Testis (tissue), 3 donors: ENCODE results near the gene PLEKHD1. TPM values are rescaled to one million over a fixed set of nuclear protein-coding genes. Genes with fewer than 3 reads are reported as not detected.
A peak's percentile ranks its signal among the peaks of the same experiment; 100 is the strongest.

Experiments
- DNase-seq: peaks from one replicate; pipeline ENCODE4 v3.0.0-alpha.2; 2019
- H3K27ac ChIP-seq, 2 donors: fragments of 200-600 bp; sonication (generic); one replicate each; pipeline ENCODE4 v1.5.1; 2019
- H3K27me3 ChIP-seq: fragments of 200-600 bp; sonication (generic); one replicate; pipeline ENCODE4 v1.5.1; 2019
- H3K36me3 ChIP-seq: fragments of 200-600 bp; sonication (generic); one replicate; pipeline ENCODE4 v1.5.1; 2017; ENCODE audit warnings: low read depth; ENCODE audit errors: missing control alignments
- H3K4me1 ChIP-seq: fragments of 200-600 bp; sonication (generic); one replicate; pipeline ENCODE4 v1.5.1; 2019
- H3K4me3 ChIP-seq, 2 donors: fragments of 200-600 bp; sonication (generic); one replicate each; pipeline ENCODE4 v1.5.1; 2017 to 2019
- H3K9me3 ChIP-seq: fragments of 200-600 bp; sonication (generic); one replicate; pipeline ENCODE4 v1.5.1; 2017
- POLR2A ChIP-seq: fragments of 450-650 bp; IDR thresholded peaks from one replicate; pipeline ENCODE4 v1.6.1; 2017; ENCODE audit warnings: antibody characterized with exemption, mild to moderate bottlenecking, moderate library complexity
- WGBS, 2 donors: methylation state at CpG; one replicate each; pipeline ENCODE4 v1.1.5; 2018; 5-methylcytosine and 5-hydroxymethylcytosine counted together
- intact Hi-C: fragments of 100-400 bp; cut with DNase I; formaldehyde crosslinking; loops from one replicate; pipeline ENCODE4 v1.15.1; 2023; ENCODE audit warnings: low total_unique reads
- polyA plus RNA-seq: library from polyadenylated mRNA; stranded (reverse); fragments of 350-450 nt; fragmentation: Illumina TruSeq; extraction: RNeasy Lipid Tissue Mini Kit (QIAGEN cat#74804); gene quantifications from one replicate; pipeline ENCODE4 v1.2.3, GENCODE V29; 2014; ENCODE audit warnings: low read depth, low replicate concordance; ENCODE audit not compliant: insufficient read depth
- total RNA-seq, 2 donors: library from RNA; depleted of rRNA; stranded (reverse); fragments of >200 nt; gene quantifications; one replicate each; pipeline ENCODE4 v1.2.3, GENCODE V29; 2016
- TF ChIP-seq, protein P1 (sequence below), 3 experiments: fragments of 450-650 bp in 2 of 3; fragments of 200-600 bp in 1 of 3; sonication (generic) in 1 of 3; IDR thresholded peaks; one replicate each; pipeline ENCODE4 v1.5.1; 2016 to 2019; ENCODE audit warnings: antibody characterized with exemption in 3 of 3, mild to moderate bottlenecking in 2 of 3, moderate library complexity in 1 of 3

The PLEKHD1 gene
- total and polyA plus RNA-seq, 3 donors from 2014 or later = 0.87 to 1.9 (median 1.1) TPM

DNA sequence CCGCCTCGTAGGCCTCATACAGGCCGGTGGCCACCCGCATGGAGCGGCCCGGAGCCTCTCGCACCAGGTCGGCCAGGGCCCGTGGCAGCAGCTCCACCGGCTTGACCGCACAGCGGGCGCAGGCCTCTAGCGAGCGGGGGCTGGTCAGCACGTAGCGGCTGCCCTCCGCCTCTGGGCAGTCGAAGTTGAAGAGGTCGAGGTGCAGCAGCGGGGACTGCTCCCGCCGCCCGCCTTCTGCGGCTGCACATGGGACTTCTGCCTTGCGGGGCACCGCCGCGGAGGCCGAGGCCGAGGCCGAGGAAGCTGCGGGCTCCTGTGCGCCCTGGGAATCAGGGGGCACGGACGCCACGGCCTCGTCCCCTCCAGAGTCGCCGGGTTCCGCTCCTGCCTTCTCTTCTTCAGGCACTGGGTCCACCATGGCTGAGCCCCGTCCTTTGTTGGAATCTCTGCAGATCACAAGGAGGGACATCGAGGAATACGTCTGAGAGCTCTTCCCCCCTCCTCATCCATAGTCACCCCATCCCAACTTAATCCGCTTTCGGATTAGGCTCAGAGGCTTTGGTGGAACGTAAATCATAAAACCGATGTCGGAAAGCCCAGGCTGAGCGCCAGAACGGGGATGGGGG is 88.8 kb downstream of the PLEKHD1 start:
- no peak for DNase-seq
- intact Hi-C loops = no loop called here
- H3K4me3 ChIP-seq = peak overlapping the region; percentile 1 to 36
- 0 to 19% methylated on average over 1 to 51 of the region's 51 CpGs for WGBS, 2 donors
- TF ChIP-seq, protein P1, sequence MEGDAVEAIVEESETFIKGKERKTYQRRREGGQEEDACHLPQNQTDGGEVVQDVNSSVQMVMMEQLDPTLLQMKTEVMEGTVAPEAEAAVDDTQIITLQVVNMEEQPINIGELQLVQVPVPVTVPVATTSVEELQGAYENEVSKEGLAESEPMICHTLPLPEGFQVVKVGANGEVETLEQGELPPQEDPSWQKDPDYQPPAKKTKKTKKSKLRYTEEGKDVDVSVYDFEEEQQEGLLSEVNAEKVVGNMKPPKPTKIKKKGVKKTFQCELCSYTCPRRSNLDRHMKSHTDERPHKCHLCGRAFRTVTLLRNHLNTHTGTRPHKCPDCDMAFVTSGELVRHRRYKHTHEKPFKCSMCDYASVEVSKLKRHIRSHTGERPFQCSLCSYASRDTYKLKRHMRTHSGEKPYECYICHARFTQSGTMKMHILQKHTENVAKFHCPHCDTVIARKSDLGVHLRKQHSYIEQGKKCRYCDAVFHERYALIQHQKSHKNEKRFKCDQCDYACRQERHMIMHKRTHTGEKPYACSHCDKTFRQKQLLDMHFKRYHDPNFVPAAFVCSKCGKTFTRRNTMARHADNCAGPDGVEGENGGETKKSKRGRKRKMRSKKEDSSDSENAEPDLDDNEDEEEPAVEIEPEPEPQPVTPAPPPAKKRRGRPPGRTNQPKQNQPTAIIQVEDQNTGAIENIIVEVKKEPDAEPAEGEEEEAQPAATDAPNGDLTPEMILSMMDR (IDR thresholded peaks at IDR 0.05) = no peak
- TF ChIP-seq POLR2A = no peak
- H3K36me3 ChIP-seq = no peaks in the 10 kb centered on the region
- no peak overlapping the region for H3K27ac ChIP-seq
- H3K4me1 ChIP-seq = peaks cover 8% of the 10 kb centered on the region
- H3K27me3 ChIP-seq = no peaks in the 10 kb centered on the region
- H3K9me3 ChIP-seq = no peaks in the 10 kb centered on the region

DNA sequence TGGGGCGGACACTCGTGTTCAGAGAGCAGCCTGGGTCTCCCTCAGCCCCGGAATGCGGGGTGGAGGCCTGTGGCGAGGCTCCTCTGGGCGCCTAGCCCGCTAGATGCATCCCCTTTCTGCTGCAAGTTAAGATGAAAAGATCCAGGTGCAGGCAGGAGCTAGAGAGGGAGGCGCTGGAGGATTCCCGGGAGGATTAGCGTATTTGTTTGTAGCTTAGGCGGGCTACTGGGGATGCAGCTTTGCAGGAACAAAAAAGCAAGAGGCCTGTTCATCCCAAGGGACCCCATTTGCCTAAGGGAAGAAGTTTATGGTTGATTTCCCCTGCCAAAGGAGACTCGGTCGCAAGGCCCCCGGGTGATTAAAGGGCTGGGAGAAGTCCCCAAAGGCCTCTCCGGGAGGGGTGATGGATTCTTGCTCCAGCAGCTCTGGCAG is 89.3 kb downstream of the PLEKHD1 start:
- peaks cover 8% of the 10 kb centered on the region for H3K4me1 ChIP-seq
- WGBS, 2 donors = 3 to 6% methylated on average over 10 to 15 of the region's 15 CpGs
- DNase-seq = no peak
- no peak for TF ChIP-seq POLR2A
- TF ChIP-seq, protein P1 (IDR thresholded peaks at IDR 0.05) = no peak
- H3K27ac ChIP-seq = no peak overlapping the region
- intact Hi-C loops = no loop called here
- H3K36me3 ChIP-seq = no peaks in the 10 kb centered on the region
- H3K27me3 ChIP-seq = no peaks in the 10 kb centered on the region
- H3K9me3 ChIP-seq = no peaks in the 10 kb centered on the region
- H3K4me3 ChIP-seq = peak overlapping the region in 1 of 2 donors; percentile 29

DNA sequence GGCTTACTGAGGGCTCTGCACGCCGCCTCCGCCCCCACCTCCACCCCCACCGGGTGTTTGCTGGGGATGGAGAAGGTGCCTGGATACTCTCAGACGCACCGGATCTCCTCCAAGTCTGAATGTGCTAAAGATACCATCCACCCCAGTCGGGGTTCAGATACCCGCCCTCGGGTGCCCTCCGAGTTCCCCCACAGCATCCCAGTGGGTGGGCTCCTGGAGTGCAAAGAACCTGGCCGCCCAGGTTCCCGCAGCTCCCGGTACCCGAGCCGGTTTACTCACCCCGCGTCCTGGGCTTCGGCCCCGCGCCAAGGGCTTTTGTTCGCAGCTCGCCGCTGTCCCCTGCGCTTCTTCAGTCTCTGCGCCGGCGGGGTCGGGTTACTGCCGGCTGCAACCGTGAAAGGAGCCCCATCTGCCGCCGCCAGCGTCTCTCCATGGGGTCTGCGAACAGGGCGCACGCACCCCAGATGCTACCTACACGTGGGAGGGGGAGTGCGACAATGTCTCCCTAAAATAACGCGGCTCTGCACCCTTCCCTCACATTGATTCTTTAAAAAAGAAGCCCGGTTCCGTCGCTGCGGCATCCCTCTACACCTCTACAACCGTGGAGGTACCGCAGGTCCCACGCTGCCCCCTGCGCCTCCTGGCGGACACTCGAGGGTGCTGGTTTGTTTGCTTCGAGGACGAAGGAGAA is 89.9 kb downstream of the PLEKHD1 start, which contains the start of gene CCDC177:
CCDC177 (minus strand) TSS at position 609 of the 691 bp plus-strand sequence. CDS start 1,249 bp downstream, outside the sequence.
- Histone ChIP-seq H3K4me3 (peak within 1 kb of the TSS in 1 of 2 donors; percentile 29), H3K36me3 (no peaks in the 10 kb centered on the region), H3K9me3 (no peaks in the 10 kb centered on the region), H3K27ac (no peak within 1 kb of the TSS), H3K27me3 (no peaks in the 10 kb centered on the region), H3K4me1 (peaks cover 8% of the 10 kb centered on the region)
- TF ChIP-seq, protein P1 (IDR thresholded peaks at IDR 0.05) = peak in 2 of 3 experiments; percentile 35 to 81
- no peak for TF ChIP-seq POLR2A
- DNase-seq = peak; percentile 58
- 1% methylated on average over 25 to 52 of the region's 52 CpGs for WGBS, 2 donors
- intact Hi-C loops = no loop called here

DNA sequence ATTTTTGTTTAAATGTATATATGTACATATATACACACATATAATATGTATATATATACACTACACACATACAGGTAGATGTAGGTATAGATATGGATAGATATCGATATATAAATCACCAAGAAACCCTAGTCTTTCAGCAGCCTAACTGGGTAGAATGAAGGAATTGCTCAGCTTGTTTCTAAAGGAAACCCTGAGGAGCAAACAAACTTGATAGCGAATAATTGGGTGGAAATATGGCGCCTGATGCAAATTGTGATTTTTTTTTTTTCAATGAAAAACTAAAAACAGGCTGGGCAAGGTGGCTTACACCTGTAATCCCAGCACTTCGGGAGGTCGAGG is 90.4 kb downstream of the PLEKHD1 start:
- Histone ChIP-seq H3K4me1 (peaks cover 8% of the 10 kb centered on the region), H3K36me3 (no peaks in the 10 kb centered on the region), H3K27me3 (no peaks in the 10 kb centered on the region), H3K9me3 (no peaks in the 10 kb centered on the region), H3K27ac (no peak overlapping the region), H3K4me3 (no peak overlapping the region)
- TF ChIP-seq POLR2A = no peak
- TF ChIP-seq, protein P1 (IDR thresholded peaks at IDR 0.05) = no peak
- 34 to 37% methylated on average over 5 of the region's 5 CpGs for WGBS, 2 donors
- no peak for DNase-seq
- intact Hi-C loops = no loop called here
